Astrocyte (in vitro differentiated cells and primary cell): ENCODE results near the gene ADARB2. TPM values are rescaled to one million over a fixed set of nuclear protein-coding genes. Genes with fewer than 3 reads are reported as not detected.

Experiments used
- DNase-seq: peaks from one replicate; pipeline ENCODE4 v3.0.0-alpha.2; 2010; ENCODE audit warnings: low read depth
- FAIRE-seq: peaks from 2 replicates; lab custom pipeline; 2011; peaks lifted over from hg19 to GRCh38; lab: Jason Lieb, UNC
- H2AFZ ChIP-seq: 2 replicates; pipeline ENCODE4 v1.6.0; 2012; ENCODE audit warnings: low read depth, low read length, inconsistent platforms
- H3K27ac ChIP-seq: 2 replicates; pipeline ENCODE4 v1.5.1; 2011; ENCODE audit warnings: low read depth, low read length, inconsistent platforms
- H3K27me3 ChIP-seq: 2 replicates; pipeline ENCODE4 v1.6.0; 2011; ENCODE audit warnings: low read length, inconsistent platforms; ENCODE audit not compliant: insufficient read depth
- H3K36me3 ChIP-seq: 2 replicates; pipeline ENCODE4 v1.5.1; 2011; ENCODE audit warnings: low read length, inconsistent platforms; ENCODE audit not compliant: insufficient read depth
- H3K4me1 ChIP-seq: 2 replicates; pipeline ENCODE4 v1.5.1; 2011; ENCODE audit warnings: low read length, inconsistent platforms; ENCODE audit not compliant: insufficient read depth
- H3K4me2 ChIP-seq: 2 replicates; pipeline ENCODE4 v1.6.0; 2012; ENCODE audit warnings: low read length, inconsistent platforms
- H3K4me3 ChIP-seq: 2 replicates; pipeline ENCODE4 v1.5.1; 2011; ENCODE audit warnings: low read depth, mild to moderate bottlenecking, low read length, inconsistent platforms; ENCODE audit not compliant: insufficient read depth
- H3K79me2 ChIP-seq: 2 replicates; pipeline ENCODE4 v1.6.0; 2012; ENCODE audit warnings: mild to moderate bottlenecking, low read length, inconsistent platforms; ENCODE audit not compliant: insufficient read depth
- H3K9ac ChIP-seq: 2 replicates; pipeline ENCODE4 v1.6.0; 2012; ENCODE audit warnings: mild to moderate bottlenecking, low read length, inconsistent platforms
- H3K9me3 ChIP-seq: 2 replicates; pipeline ENCODE4 v1.5.1; 2012; ENCODE audit warnings: low read depth, mild to moderate bottlenecking, low read length, inconsistent platforms; ENCODE audit not compliant: insufficient read depth
- H4K20me1 ChIP-seq: 2 replicates; pipeline ENCODE4 v1.6.0; 2012; ENCODE audit warnings: low read length, inconsistent platforms; ENCODE audit not compliant: insufficient read depth
- H3K27ac Mint-ChIP-seq: one replicate; pipeline ENCODE4 v1.8.0; 2021; ENCODE audit warnings: mild to moderate bottlenecking, mixed read lengths; ENCODE audit not compliant: unreplicated experiment
- H3K27me3 Mint-ChIP-seq: one replicate; pipeline ENCODE4 v1.8.0; 2021; ENCODE audit warnings: low read depth, mixed read lengths; ENCODE audit not compliant: unreplicated experiment
- H3K36me3 Mint-ChIP-seq: one replicate; pipeline ENCODE4 v1.8.0; 2021; ENCODE audit warnings: low read depth, mixed read lengths; ENCODE audit not compliant: unreplicated experiment
- H3K4me1 Mint-ChIP-seq: one replicate; pipeline ENCODE4 v1.8.0; 2021; ENCODE audit warnings: low read depth, mixed read lengths; ENCODE audit not compliant: unreplicated experiment
- H3K4me3 Mint-ChIP-seq: one replicate; pipeline ENCODE4 v1.8.0; 2021; ENCODE audit warnings: mild to moderate bottlenecking, moderate library complexity, mixed read lengths; ENCODE audit not compliant: unreplicated experiment
- H3K9me3 Mint-ChIP-seq: one replicate; pipeline ENCODE4 v1.8.0; 2021; ENCODE audit warnings: mild to moderate bottlenecking, mixed read lengths; ENCODE audit not compliant: unreplicated experiment
- CTCF ChIP-seq: IDR thresholded peaks from 2 replicates; pipeline ENCODE4 v1.5.1; 2011; ENCODE audit warnings: low read depth, mild to moderate bottlenecking, inconsistent platforms, low read length, moderate library complexity; ENCODE audit not compliant: insufficient read depth
- EZH2 ChIP-seq: IDR thresholded peaks from 2 replicates; pipeline ENCODE4 v1.6.1; 2012; ENCODE audit warnings: mild to moderate bottlenecking, low read length, inconsistent platforms; ENCODE audit not compliant: insufficient read depth
- total RNA-seq: library from RNA; stranded (reverse); gene quantifications from 2 replicates; pipeline ENCODE4 v1.2.1, GENCODE V29; 2021

Gene ADARB2
- total RNA-seq, 1 donor from 2014 or later = 0.18 TPM

DNA sequence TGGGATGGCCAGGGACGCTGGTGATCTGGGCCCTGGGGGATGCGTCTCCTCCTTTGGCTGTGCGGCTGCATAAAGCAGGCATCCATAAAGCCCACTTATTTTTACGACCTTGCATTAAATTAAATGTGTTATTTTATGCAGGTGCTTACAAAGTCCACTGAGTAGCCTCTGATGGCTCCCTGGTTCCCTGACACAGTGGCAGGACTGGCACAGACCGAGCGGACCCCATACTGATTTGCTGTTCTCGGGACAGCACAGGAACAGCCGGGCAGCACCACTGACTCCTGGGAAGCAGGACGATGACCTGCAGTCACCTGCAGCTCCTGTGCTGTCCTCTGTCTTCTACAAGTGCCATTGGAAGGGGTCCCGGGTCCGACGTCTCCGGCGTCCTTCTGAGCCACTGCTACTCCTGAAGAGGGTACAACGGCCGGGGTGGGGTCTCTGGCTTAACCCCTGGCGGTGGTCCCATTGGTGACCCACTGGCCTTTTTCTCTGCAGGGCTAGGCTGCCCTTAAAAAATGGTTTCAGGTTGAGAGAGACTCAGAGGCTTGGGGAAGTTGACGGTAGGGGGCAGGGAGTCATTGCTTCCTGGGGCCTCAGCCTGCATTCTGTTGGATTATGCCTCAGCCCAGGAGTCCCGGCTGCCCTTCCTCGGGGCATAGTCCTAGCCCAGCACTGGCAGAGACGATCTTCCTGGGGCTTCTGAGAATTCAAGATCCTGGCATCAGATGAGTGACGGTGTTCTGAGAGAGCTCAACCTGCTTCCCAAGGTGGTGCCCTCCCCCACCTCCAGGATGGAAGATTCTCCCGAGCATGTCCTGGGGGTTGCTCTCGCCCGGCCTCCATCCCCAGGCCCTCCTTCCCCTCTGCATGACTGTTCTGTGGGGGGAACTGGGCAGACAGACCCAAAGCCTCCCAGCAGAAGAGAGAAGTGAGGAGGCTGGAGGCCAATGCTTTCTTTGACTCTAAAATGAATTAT lies 330.1 kb downstream of the ADARB2 start:
- DNase-seq (no peak), FAIRE-seq (no peak)
- H3K79me2 ChIP-seq = no peaks in the 10 kb centered on the region
- no peaks in the 10 kb centered on the region for H3K36me3 ChIP-seq
- Mint-ChIP-seq H3K4me1 (no peaks in the 10 kb centered on the region), H3K27ac (no peak overlapping the region), H3K4me3 (no peak overlapping the region), H3K36me3 (no peaks in the 10 kb centered on the region), H3K27me3 (peaks cover 29% of the 10 kb centered on the region), H3K9me3 (peaks cover 5% of the 10 kb centered on the region)
- H3K27ac ChIP-seq = no peak overlapping the region
- no peak overlapping the region for H3K4me3 ChIP-seq
- H3K4me1 ChIP-seq = no peaks in the 10 kb centered on the region
- no peak overlapping the region for H3K4me2 ChIP-seq
- H3K27me3 ChIP-seq = no peaks in the 10 kb centered on the region
- peaks cover 6% of the 10 kb centered on the region for H3K9me3 ChIP-seq
- H2AFZ ChIP-seq = no peak overlapping the region
- no peaks in the 10 kb centered on the region for H4K20me1 ChIP-seq
- H3K9ac ChIP-seq = no peak overlapping the region
- TF ChIP-seq EZH2 (no peak), CTCF (no peak)

DNA sequence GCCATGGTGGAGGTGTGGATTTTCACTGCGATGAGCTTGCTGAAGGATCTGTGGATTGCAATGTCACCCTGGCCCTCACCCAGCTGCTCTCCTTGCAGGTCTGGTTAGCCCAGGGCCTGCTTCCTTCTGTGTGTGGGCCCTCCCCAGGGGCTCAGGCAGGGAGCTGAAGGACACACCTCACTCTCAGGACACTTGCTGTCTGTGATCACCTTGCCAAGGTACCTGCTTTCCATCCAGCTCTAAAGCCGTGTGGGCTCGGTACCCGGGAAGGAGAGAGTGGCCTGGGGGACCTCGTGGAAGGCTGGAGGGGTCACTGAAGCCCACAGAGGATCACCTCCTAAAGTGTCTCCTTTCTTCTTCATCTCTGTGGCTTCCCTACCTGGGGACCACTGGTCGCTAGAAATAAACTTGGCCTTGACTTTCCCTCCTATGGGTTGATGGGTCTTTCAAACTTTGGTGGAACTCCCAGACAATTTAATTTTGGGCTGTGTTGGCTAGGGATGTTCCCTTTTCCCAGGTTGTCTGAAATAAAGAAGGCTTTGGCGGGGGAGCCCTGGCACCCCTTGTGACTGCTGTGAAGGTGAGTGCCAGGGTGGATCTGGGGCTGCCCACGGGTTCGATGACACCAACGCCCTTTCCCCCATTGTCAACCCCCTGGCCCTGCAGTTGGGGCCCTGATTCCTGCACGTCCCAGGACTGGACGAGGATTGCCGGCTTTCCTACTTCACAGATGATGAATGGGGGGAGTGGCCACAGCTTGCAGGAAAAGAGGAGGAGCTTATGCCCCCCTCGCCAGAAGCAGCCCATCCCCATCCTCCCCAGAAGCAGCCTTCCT lies 331.0 kb downstream of the ADARB2 start:
- no peaks in the 10 kb centered on the region for H3K36me3 Mint-ChIP-seq

More for the DNA sequence above, 331.0 kb downstream of the ADARB2 start:
- H3K27me3 Mint-ChIP-seq = peaks cover 30% of the 10 kb centered on the region
- H3K4me2 ChIP-seq = no peak overlapping the region
- no peaks in the 10 kb centered on the region for H4K20me1 ChIP-seq
- H2AFZ ChIP-seq = no peak overlapping the region
- no peaks in the 10 kb centered on the region for H3K27me3 ChIP-seq
- no peaks in the 10 kb centered on the region for H3K4me1 ChIP-seq
- peaks cover 6% of the 10 kb centered on the region for H3K9me3 ChIP-seq
- peaks cover 1% of the 10 kb centered on the region for H3K4me1 Mint-ChIP-seq
- H3K27ac ChIP-seq = no peak overlapping the region
- H3K27ac Mint-ChIP-seq = no peak overlapping the region
- peaks cover 5% of the 10 kb centered on the region for H3K9me3 Mint-ChIP-seq
- TF ChIP-seq CTCF (no peak), EZH2 (no peak)
- H3K9ac ChIP-seq = no peak overlapping the region
- FAIRE-seq (no peak), DNase-seq (no peak)
- H3K36me3 ChIP-seq = no peaks in the 10 kb centered on the region
- no peak overlapping the region for H3K4me3 ChIP-seq
- no peak overlapping the region for H3K4me3 Mint-ChIP-seq
- H3K79me2 ChIP-seq = no peaks in the 10 kb centered on the region
